Gastrocnemius medialis (tissue), 4 donors: ENCODE results near the gene SCD.

Source experiments
- CTCF ChIP-seq, 5 experiments: fragments of 450-650 bp in 3 of 5; fragments of 200-600 bp in 2 of 5; sonication (generic) in 2 of 5; IDR thresholded peaks in 4 of 5; conservative IDR thresholded peaks in 1 of 5; 1 replicate in 4 of 5; 2 replicates in 1 of 5; pipeline ENCODE4 v1.5.1; 2016 to 2019; ENCODE audit warnings: antibody characterized with exemption in 5 of 5, mild to moderate bottlenecking in 3 of 5, moderate library complexity in 3 of 5
- POLR2A ChIP-seq, 2 donors: fragments of 450-650 bp; IDR thresholded peaks; one replicate each; pipeline ENCODE4 v1.6.1; 2017; ENCODE audit warnings: antibody characterized with exemption in 2 of 2, mild to moderate bottlenecking in 2 of 2, moderate library complexity in 2 of 2

GRCh38 chr10:100377830-100378229 lies 30.8 kb downstream of the SCD start:
- TF ChIP-seq CTCF (IDR thresholded peaks at IDR 0.05 in 4 of 5, conservative IDR thresholded peaks at IDR 0.05 in 1 of 5) = no peak
- no peak for TF ChIP-seq POLR2A (IDR thresholded peaks at IDR 0.05)
